ENCODE data around the gene KRT6A.

Gene KRT6A

DNA sequence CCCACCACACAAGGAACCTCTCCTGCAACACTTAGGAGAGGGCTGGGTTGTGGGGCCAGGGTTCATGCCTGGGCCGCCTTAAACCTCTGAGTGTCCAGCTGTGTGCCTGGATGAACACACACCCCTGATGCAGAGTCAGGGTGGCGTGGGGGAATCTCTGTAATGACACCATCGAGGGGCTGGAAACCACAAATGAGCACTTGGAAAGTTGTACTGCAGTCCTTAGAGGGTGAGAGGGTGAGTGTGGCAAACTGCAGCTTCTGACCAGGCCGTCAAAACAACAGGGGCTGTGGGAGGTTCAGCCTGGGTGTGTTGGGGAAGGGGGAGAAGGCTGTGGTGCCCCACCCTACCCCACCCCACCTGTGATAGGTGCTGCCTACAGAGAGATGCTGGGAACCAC is 39.6 kb upstream of the KRT6A start:
- TF ChIP-seq, protein P1, sequence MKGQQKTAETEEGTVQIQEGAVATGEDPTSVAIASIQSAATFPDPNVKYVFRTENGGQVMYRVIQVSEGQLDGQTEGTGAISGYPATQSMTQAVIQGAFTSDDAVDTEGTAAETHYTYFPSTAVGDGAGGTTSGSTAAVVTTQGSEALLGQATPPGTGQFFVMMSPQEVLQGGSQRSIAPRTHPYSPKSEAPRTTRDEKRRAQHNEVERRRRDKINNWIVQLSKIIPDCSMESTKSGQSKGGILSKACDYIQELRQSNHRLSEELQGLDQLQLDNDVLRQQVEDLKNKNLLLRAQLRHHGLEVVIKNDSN (IDR thresholded peaks at IDR 0.05), result no peak
- TF ChIP-seq CEBPB (IDR thresholded peaks at IDR 0.05) (no peak), YY1 (IDR thresholded peaks at IDR 0.05; ENCODE audit: low read depth) (no peak), RAD21 (IDR thresholded peaks at IDR 0.05; ENCODE audit: low read depth) (no peak), EP300 (IDR thresholded peaks at IDR 0.05; ENCODE audit: borderline replicate concordance) (no peak), FOXM1 (IDR thresholded peaks at IDR 0.05; ENCODE audit: borderline replicate concordance, low read depth) (no peak), TCF12 (IDR thresholded peaks at IDR 0.05; ENCODE audit: low read depth) (no peak), TAF1 (IDR thresholded peaks at IDR 0.05; ENCODE audit: low read depth) (no peak), ZBTB7A (IDR thresholded peaks at IDR 0.05; ENCODE audit: low read depth) (no peak), NFIC (IDR thresholded peaks at IDR 0.05) (no peak), TEAD4 (IDR thresholded peaks at IDR 0.05) (no peak), EGR1 (IDR thresholded peaks at IDR 0.05) (no peak), CREB1 (IDR thresholded peaks at IDR 0.05; ENCODE audit: low read depth) (no peak)
- TF ChIP-seq, protein P2, sequence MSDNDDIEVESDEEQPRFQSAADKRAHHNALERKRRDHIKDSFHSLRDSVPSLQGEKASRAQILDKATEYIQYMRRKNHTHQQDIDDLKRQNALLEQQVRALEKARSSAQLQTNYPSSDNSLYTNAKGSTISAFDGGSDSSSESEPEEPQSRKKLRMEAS (IDR thresholded peaks at IDR 0.05), result no peak
- TF ChIP-seq, protein P3, sequence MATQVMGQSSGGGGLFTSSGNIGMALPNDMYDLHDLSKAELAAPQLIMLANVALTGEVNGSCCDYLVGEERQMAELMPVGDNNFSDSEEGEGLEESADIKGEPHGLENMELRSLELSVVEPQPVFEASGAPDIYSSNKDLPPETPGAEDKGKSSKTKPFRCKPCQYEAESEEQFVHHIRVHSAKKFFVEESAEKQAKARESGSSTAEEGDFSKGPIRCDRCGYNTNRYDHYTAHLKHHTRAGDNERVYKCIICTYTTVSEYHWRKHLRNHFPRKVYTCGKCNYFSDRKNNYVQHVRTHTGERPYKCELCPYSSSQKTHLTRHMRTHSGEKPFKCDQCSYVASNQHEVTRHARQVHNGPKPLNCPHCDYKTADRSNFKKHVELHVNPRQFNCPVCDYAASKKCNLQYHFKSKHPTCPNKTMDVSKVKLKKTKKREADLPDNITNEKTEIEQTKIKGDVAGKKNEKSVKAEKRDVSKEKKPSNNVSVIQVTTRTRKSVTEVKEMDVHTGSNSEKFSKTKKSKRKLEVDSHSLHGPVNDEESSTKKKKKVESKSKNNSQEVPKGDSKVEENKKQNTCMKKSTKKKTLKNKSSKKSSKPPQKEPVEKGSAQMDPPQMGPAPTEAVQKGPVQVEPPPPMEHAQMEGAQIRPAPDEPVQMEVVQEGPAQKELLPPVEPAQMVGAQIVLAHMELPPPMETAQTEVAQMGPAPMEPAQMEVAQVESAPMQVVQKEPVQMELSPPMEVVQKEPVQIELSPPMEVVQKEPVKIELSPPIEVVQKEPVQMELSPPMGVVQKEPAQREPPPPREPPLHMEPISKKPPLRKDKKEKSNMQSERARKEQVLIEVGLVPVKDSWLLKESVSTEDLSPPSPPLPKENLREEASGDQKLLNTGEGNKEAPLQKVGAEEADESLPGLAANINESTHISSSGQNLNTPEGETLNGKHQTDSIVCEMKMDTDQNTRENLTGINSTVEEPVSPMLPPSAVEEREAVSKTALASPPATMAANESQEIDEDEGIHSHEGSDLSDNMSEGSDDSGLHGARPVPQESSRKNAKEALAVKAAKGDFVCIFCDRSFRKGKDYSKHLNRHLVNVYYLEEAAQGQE (IDR thresholded peaks at IDR 0.05; ENCODE audit: low read depth), result no peak

DNA sequence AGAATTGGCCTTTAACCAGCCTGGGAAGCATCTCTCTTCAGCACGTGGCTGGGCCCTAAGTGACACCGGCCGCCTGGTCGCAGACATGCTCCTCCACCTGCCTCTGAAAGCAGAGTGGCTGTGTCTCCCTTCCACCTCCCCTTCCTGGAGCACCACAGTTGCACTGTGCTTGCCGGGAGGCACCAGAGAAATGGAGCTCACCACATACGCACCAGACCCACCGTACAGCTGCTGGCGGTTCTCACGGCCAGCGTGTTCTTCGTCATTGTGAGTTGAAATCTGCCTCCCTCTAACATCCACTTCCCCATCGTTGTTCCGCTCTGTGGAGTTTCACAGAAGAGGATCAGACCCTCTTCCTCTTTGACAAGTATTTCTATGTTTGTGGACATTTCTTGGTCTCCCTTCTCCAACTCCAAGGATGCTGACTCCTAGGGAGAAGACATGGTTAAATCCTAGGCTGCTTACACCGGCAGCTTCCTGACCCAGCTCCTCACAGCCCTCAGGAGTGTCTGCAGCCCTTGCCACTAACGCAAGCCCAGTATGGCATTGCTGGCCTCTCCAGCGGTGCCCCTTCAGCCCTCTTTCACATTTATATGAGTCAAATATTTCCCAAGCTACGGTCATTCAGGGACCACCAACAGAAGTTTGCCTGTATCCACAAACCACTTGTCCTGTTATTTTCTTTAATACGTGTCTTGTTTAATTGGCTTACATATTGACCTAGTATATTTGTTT is 38.7 kb upstream of the KRT6A start:
- TF ChIP-seq EGR1 (IDR thresholded peaks at IDR 0.05), result no peak
- TF ChIP-seq CEBPB (IDR thresholded peaks at IDR 0.05), result no peak
- TF ChIP-seq, protein P1 (IDR thresholded peaks at IDR 0.05), result no peak
- TF ChIP-seq NFIC (IDR thresholded peaks at IDR 0.05), result no peak
- no peak for TF ChIP-seq TAF1 (IDR thresholded peaks at IDR 0.05; ENCODE audit: low read depth)
- TF ChIP-seq RAD21 (IDR thresholded peaks at IDR 0.05; ENCODE audit: low read depth), result no peak
- no peak for TF ChIP-seq FOXM1 (IDR thresholded peaks at IDR 0.05; ENCODE audit: borderline replicate concordance, low read depth)
- TF ChIP-seq, protein P2 (IDR thresholded peaks at IDR 0.05), result no peak
- no peak for TF ChIP-seq TEAD4 (IDR thresholded peaks at IDR 0.05)
- no peak for TF ChIP-seq ZBTB7A (IDR thresholded peaks at IDR 0.05; ENCODE audit: low read depth)
- TF ChIP-seq, protein P3 (IDR thresholded peaks at IDR 0.05; ENCODE audit: low read depth), result no peak
- TF ChIP-seq CREB1 (IDR thresholded peaks at IDR 0.05; ENCODE audit: low read depth), result no peak
- TF ChIP-seq TCF12 (IDR thresholded peaks at IDR 0.05; ENCODE audit: low read depth), result no peak
- TF ChIP-seq EP300 (IDR thresholded peaks at IDR 0.05; ENCODE audit: borderline replicate concordance), result no peak

DNA sequence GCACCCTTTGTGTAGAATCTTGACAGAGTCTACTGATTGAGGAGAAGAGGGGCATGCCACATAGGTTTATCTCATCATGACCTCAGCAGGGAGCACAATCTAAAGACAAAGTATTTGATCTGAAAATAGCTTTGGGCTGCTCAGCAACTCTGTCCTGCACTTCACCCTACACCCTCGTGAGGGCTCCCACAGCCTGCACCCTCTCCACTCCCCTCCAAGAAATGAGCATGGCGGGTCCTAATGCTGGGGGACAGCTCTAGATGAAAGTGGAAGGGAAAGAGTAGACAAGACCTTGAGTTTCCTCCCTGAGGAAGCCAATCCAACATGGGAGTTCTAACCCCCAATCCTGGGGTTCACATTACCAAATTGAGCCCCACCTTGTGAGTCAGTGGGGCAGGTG is 37.8 kb upstream of the KRT6A start:
- TF ChIP-seq CREB1 (IDR thresholded peaks at IDR 0.05; ENCODE audit: low read depth) (no peak), RAD21 (IDR thresholded peaks at IDR 0.05; ENCODE audit: low read depth) (no peak), CEBPB (IDR thresholded peaks at IDR 0.05) (no peak), NFIC (IDR thresholded peaks at IDR 0.05) (no peak), EGR1 (IDR thresholded peaks at IDR 0.05) (no peak), TEAD4 (IDR thresholded peaks at IDR 0.05) (no peak), ZBTB7A (IDR thresholded peaks at IDR 0.05; ENCODE audit: low read depth) (no peak), TCF12 (IDR thresholded peaks at IDR 0.05; ENCODE audit: low read depth) (no peak), FOXM1 (IDR thresholded peaks at IDR 0.05; ENCODE audit: borderline replicate concordance, low read depth) (no peak)
- TF ChIP-seq, protein P1 (IDR thresholded peaks at IDR 0.05), result no peak
- TF ChIP-seq, protein P3 (IDR thresholded peaks at IDR 0.05; ENCODE audit: low read depth), result no peak
- TF ChIP-seq, protein P2 (IDR thresholded peaks at IDR 0.05), result no peak
